ENCODE results near the gene TINCR. TPM values are rescaled to one million over a fixed set of nuclear protein-coding genes. Genes with fewer than 3 reads are reported as not detected.

Gene TINCR
- total and polyA plus RNA-seq, 2 of the 13 experiments (the other 11 are each of a cell fraction or from before 2014, with no cell fraction given), result 0.17 to 0.33 TPM

DNA sequence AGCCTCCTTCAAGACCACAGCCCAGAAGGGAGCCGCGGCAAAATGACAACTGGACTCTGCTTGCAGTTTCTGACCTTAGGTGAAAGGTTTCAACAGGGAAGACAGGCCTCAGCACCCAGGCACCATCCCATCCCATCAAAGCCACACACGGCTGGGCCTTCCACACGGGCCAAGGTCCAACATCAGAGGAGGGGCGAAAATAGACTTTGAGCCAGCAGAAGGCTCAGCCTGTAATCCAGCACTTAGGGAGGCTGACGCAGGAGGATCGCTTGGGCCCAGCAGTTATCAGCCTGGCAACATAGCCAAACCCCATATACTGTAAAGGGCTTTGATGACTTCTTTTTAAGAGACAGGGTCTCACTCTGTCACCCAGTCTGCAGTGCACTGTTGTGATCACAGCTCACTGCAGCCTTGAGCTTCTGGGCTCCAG lies 26.8 kb upstream of the TINCR start (continued):
- TF ChIP-seq ZNF761 (CRISPR knock-in tag; conservative IDR thresholded peaks at IDR 0.05), result no peak
- no peak for TF ChIP-seq ATM (IDR thresholded peaks at IDR 0.05; ENCODE audit: borderline replicate concordance)
- no peak for TF ChIP-seq ZNF33B (CRISPR knock-in tag; IDR thresholded peaks at IDR 0.05)
- TF ChIP-seq NCOA2 (CRISPR knock-in tag; IDR thresholded peaks at IDR 0.05), result 0 out of 2 replicates have a peak, but pooled peaks have one; percentile 47
- no peak for TF ChIP-seq ZNF850 (CRISPR knock-in tag; conservative IDR thresholded peaks at IDR 0.05)
- TF ChIP-seq ZBTB25 (CRISPR knock-in tag; IDR thresholded peaks at IDR 0.05), result no peak
- TF ChIP-seq, protein P1, sequence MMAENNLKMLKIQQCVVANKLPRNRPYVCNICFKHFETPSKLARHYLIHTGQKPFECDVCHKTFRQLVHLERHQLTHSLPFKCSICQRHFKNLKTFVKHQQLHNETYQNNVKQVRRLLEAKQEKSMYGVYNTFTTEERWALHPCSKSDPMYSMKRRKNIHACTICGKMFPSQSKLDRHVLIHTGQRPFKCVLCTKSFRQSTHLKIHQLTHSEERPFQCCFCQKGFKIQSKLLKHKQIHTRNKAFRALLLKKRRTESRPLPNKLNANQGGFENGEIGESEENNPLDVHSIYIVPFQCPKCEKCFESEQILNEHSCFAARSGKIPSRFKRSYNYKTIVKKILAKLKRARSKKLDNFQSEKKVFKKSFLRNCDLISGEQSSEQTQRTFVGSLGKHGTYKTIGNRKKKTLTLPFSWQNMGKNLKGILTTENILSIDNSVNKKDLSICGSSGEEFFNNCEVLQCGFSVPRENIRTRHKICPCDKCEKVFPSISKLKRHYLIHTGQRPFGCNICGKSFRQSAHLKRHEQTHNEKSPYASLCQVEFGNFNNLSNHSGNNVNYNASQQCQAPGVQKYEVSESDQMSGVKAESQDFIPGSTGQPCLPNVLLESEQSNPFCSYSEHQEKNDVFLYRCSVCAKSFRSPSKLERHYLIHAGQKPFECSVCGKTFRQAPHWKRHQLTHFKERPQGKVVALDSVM (CRISPR knock-in tag; IDR thresholded peaks at IDR 0.05), result peak; percentile 98
- TF ChIP-seq THAP11 (CRISPR knock-in tag; IDR thresholded peaks at IDR 0.05), result peak; percentile 70
- no peak for TF ChIP-seq ZFP36L1 (CRISPR knock-in tag; IDR thresholded peaks at IDR 0.05)
- TF ChIP-seq REST (IDR thresholded peaks at IDR 0.05; ENCODE audit: borderline replicate concordance in 1 of 2, low read depth in 1 of 2, low read length in 2 of 2), result 0 out of 4 replicates have a peak, but pooled peaks of 1 of the 2 experiments have one; percentile 32
- TF ChIP-seq ZNF766 (CRISPR knock-in tag; IDR thresholded peaks at IDR 0.05; ENCODE audit: borderline replicate concordance), result peak; percentile 54; the same call in 1 of the 2 replicates
- TF ChIP-seq, protein P2, sequence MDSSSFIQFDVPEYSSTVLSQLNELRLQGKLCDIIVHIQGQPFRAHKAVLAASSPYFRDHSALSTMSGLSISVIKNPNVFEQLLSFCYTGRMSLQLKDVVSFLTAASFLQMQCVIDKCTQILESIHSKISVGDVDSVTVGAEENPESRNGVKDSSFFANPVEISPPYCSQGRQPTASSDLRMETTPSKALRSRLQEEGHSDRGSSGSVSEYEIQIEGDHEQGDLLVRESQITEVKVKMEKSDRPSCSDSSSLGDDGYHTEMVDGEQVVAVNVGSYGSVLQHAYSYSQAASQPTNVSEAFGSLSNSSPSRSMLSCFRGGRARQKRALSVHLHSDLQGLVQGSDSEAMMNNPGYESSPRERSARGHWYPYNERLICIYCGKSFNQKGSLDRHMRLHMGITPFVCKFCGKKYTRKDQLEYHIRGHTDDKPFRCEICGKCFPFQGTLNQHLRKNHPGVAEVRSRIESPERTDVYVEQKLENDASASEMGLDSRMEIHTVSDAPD (CRISPR knock-in tag; IDR thresholded peaks at IDR 0.05), result no peak
- TF ChIP-seq, protein P3, sequence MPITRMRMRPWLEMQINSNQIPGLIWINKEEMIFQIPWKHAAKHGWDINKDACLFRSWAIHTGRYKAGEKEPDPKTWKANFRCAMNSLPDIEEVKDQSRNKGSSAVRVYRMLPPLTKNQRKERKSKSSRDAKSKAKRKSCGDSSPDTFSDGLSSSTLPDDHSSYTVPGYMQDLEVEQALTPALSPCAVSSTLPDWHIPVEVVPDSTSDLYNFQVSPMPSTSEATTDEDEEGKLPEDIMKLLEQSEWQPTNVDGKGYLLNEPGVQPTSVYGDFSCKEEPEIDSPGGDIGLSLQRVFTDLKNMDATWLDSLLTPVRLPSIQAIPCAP (CRISPR knock-in tag; IDR thresholded peaks at IDR 0.05; ENCODE audit: low read depth), result no peak
- no peak for TF ChIP-seq KMT2B (CRISPR knock-in tag; IDR thresholded peaks at IDR 0.05)
- no peak for TF ChIP-seq ZNF580 (CRISPR knock-in tag; IDR thresholded peaks at IDR 0.05; ENCODE audit: borderline replicate concordance, low read depth)
- no peak for TF ChIP-seq ZNF75D (CRISPR knock-in tag; IDR thresholded peaks at IDR 0.05; ENCODE audit: borderline replicate concordance)
- TF ChIP-seq ZFP82 (CRISPR knock-in tag; IDR thresholded peaks at IDR 0.05; ENCODE audit: borderline replicate concordance), result no peak
- TF ChIP-seq MEF2D (CRISPR knock-in tag; IDR thresholded peaks at IDR 0.05), result peak; percentile 55; the same call in 1 of the 2 replicates

Measured in HepG2 (cell line).